Sigmoid colon (tissue), 4 donors: ENCODE measurements around the gene APLP2.

ENCODE experiments used
- CTCF ChIP-seq, 4 experiments: fragments of 450-650 bp in 3 of 4; fragments of 200-600 bp in 1 of 4; IDR thresholded peaks; one replicate each; pipeline ENCODE4 v1.5.1; 2016 to 2019; ENCODE audit warnings: antibody characterized with exemption in 4 of 4, mild to moderate bottlenecking in 3 of 4, moderate library complexity in 2 of 4
- EP300 ChIP-seq, 4 donors: sonication (generic); formaldehyde crosslinking; IDR thresholded peaks; one replicate each; pipeline ENCODE4 v1.6.1; 2017; ENCODE audit warnings: antibody characterized with exemption in 4 of 4
- POLR2A ChIP-seq, 2 donors: fragments of 450-650 bp; IDR thresholded peaks; one replicate each; pipeline ENCODE4 v1.6.1; 2016; ENCODE audit warnings: antibody characterized with exemption in 2 of 2, mild to moderate bottlenecking in 2 of 2, moderate library complexity in 2 of 2
- POLR2AphosphoS5 ChIP-seq, 4 donors: sonication (generic); formaldehyde crosslinking; IDR thresholded peaks; one replicate each; pipeline ENCODE4 v1.6.1; 2017; ENCODE audit warnings: antibody characterized with exemption in 4 of 4

GRCh38 chr11:130187096-130187495 lies 117.4 kb downstream of the APLP2 start:
- no peak for TF ChIP-seq POLR2AphosphoS5 (IDR thresholded peaks at IDR 0.05)
- no peak for TF ChIP-seq POLR2A (IDR thresholded peaks at IDR 0.05)
- no peak for TF ChIP-seq CTCF (IDR thresholded peaks at IDR 0.05)
- TF ChIP-seq EP300 (IDR thresholded peaks at IDR 0.05) = no peak
